DOHH2 (cell line): ENCODE data around the gene SLC45A3.

Experiments used
- H3F3A ChIP-seq: fragments of 200-600 bp; sonication (generic), shearing (Covaris generic); 2 replicates; pipeline ENCODE4 v1.6.0; 2016; ENCODE audit warnings: antibody characterized with exemption, mild to moderate bottlenecking; ENCODE audit not compliant: control insufficient read depth, insufficient read depth
- H3K27ac ChIP-seq: fragments of 200-600 bp; sonication (generic); 2 replicates; pipeline ENCODE4 v1.5.1; 2014; ENCODE audit warnings: low read depth, mild to moderate bottlenecking, low read length, moderate library complexity
- H3K27me3 ChIP-seq: fragments of 200-600 bp; sonication (generic); 2 replicates; pipeline ENCODE4 v1.6.1; 2014; ENCODE audit warnings: mild to moderate bottlenecking, low read length, mixed read lengths; ENCODE audit not compliant: control insufficient read depth
- H3K36me3 ChIP-seq: fragments of 200-600 bp; sonication (generic); 2 replicates; pipeline ENCODE4 v1.6.1; 2014; ENCODE audit warnings: mild to moderate bottlenecking, low read length, moderate library complexity, mixed read lengths; ENCODE audit not compliant: control insufficient read depth
- H3K4me1 ChIP-seq: fragments of 200-600 bp; sonication (generic); 2 replicates; pipeline ENCODE4 v1.6.1; 2014; ENCODE audit warnings: mild to moderate bottlenecking, low read length, mixed read lengths; ENCODE audit not compliant: control insufficient read depth
- H3K4me2 ChIP-seq: fragments of 200-600 bp; sonication (generic); 2 replicates; pipeline ENCODE4 v1.6.0; 2014; ENCODE audit warnings: mild to moderate bottlenecking, low read length, moderate library complexity
- H3K4me3 ChIP-seq: fragments of 200-600 bp; sonication (generic); 2 replicates; pipeline ENCODE4 v1.5.1; 2014; ENCODE audit warnings: mild to moderate bottlenecking, low read length, mixed read lengths
- H3K79me2 ChIP-seq: fragments of 200-600 bp; sonication (generic); 2 replicates; pipeline ENCODE4 v1.6.1; 2014; ENCODE audit warnings: mild to moderate bottlenecking, low read length, mixed read lengths; ENCODE audit not compliant: control insufficient read depth
- H3K9me2 ChIP-seq: fragments of 200-600 bp; sonication (generic); replicated peaks from 2 replicates; pipeline ENCODE4 v1.6.1; 2014; ENCODE audit warnings: mild to moderate bottlenecking, low read length, mixed read lengths; ENCODE audit not compliant: control insufficient read depth
- H3K9me3 ChIP-seq: fragments of 200-600 bp; sonication (generic); 2 replicates; pipeline ENCODE4 v1.6.1; 2014; ENCODE audit warnings: antibody characterized with exemption, low read length, mixed read lengths; ENCODE audit not compliant: control insufficient read depth, insufficient read depth
- H4K20me1 ChIP-seq: fragments of 200-600 bp; sonication (generic); 2 replicates; pipeline ENCODE4 v1.6.0; 2014; ENCODE audit warnings: low read depth, mild to moderate bottlenecking, antibody characterized with exemption, low read length, moderate library complexity; ENCODE audit not compliant: control insufficient read depth, insufficient read depth
- EZH2phosphoT487 ChIP-seq: fragments of 200-600 bp; sonication (generic); IDR thresholded peaks from 2 replicates; pipeline ENCODE4 v1.6.1; 2017; ENCODE audit warnings: borderline replicate concordance, mild to moderate bottlenecking, antibody characterized with exemption, low read length, moderate library complexity, mixed read lengths
- TF ChIP-seq, protein P1 (sequence below): fragments of 200-600 bp; sonication (generic); IDR thresholded peaks from one replicate; pipeline ENCODE4 v1.5.1; 2014; ENCODE audit warnings: antibody characterized with exemption, mild to moderate bottlenecking, low read depth, low read length; ENCODE audit not compliant: poor library complexity, severe bottlenecking

The SLC45A3 gene

GRCh38 chr1:205630241-205630640, 50.1 kb downstream of the SLC45A3 start:
- Histone ChIP-seq H3K4me1 (peaks cover 45% of the 10 kb centered on the region), H3K9me2 (no peaks in the 10 kb centered on the region), H3K9me3 (no peaks in the 10 kb centered on the region), H3K79me2 (peaks cover 64% of the 10 kb centered on the region), H3K36me3 (peaks cover 41% of the 10 kb centered on the region), H3F3A (peaks cover 9% of the 10 kb centered on the region), H3K27ac (peak overlapping the region; percentile 92), H3K4me3 (peak overlapping the region; percentile 89), H3K4me2 (peak overlapping the region; percentile 74), H4K20me1 (peaks cover 10% of the 10 kb centered on the region; the same call in 1 of the 2 replicates), H3K27me3 (no peaks in the 10 kb centered on the region)
- TF ChIP-seq EZH2phosphoT487 = no peak
- TF ChIP-seq, protein P1, sequence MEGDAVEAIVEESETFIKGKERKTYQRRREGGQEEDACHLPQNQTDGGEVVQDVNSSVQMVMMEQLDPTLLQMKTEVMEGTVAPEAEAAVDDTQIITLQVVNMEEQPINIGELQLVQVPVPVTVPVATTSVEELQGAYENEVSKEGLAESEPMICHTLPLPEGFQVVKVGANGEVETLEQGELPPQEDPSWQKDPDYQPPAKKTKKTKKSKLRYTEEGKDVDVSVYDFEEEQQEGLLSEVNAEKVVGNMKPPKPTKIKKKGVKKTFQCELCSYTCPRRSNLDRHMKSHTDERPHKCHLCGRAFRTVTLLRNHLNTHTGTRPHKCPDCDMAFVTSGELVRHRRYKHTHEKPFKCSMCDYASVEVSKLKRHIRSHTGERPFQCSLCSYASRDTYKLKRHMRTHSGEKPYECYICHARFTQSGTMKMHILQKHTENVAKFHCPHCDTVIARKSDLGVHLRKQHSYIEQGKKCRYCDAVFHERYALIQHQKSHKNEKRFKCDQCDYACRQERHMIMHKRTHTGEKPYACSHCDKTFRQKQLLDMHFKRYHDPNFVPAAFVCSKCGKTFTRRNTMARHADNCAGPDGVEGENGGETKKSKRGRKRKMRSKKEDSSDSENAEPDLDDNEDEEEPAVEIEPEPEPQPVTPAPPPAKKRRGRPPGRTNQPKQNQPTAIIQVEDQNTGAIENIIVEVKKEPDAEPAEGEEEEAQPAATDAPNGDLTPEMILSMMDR = no peak

GRCh38 chr1:205629751-205630150, 50.6 kb downstream of the SLC45A3 start:
- TF ChIP-seq, protein P1 = no peak
- TF ChIP-seq EZH2phosphoT487 = no peak
- no peaks in the 10 kb centered on the region for H3K9me3 ChIP-seq
- H3K27me3 ChIP-seq = no peaks in the 10 kb centered on the region
- peaks cover 13% of the 10 kb centered on the region; the same call in 1 of the 2 replicates for H4K20me1 ChIP-seq
- no peaks in the 10 kb centered on the region for H3K9me2 ChIP-seq
- peak overlapping the region; percentile 92 for H3K27ac ChIP-seq
- peak overlapping the region; percentile 74 for H3K4me2 ChIP-seq
- peak overlapping the region; percentile 89 for H3K4me3 ChIP-seq
- H3F3A ChIP-seq = peaks cover 9% of the 10 kb centered on the region
- H3K79me2 ChIP-seq = peaks cover 69% of the 10 kb centered on the region
- peaks cover 46% of the 10 kb centered on the region for H3K36me3 ChIP-seq
- H3K4me1 ChIP-seq = peaks cover 45% of the 10 kb centered on the region

- Histone ChIP-seq H3K4me1 (peaks cover 42% of the 10 kb centered on the region), H3K27ac (peak overlapping the region; percentile 92), H3F3A (peaks cover 9% of the 10 kb centered on the region), H3K27me3 (no peaks in the 10 kb centered on the region), H3K9me3 (no peaks in the 10 kb centered on the region), H3K4me2 (peak overlapping the region; percentile 74), H4K20me1 (peaks cover 21% of the 10 kb centered on the region; the same call in 1 of the 2 replicates), H3K79me2 (peaks cover 87% of the 10 kb centered on the region), H3K36me3 (peaks cover 64% of the 10 kb centered on the region), H3K9me2 (no peaks in the 10 kb centered on the region), H3K4me3 (peak overlapping the region; percentile 89)
- no peak for TF ChIP-seq EZH2phosphoT487
- TF ChIP-seq, protein P1 = no peak
Observed at GRCh38 chr1:205627956-205628355, 52.4 kb downstream of the SLC45A3 start.
